22Rv1 (cell line): Measurements from ENCODE around the gene TXK.

Experiments used
- ZFX ChIP-seq: fragments of 450-650 bp; IDR thresholded peaks from 2 replicates; pipeline ENCODE4 v1.6.1; 2017; ENCODE audit warnings: antibody characterized with exemption, borderline replicate concordance
- TF ChIP-seq, protein P1 (sequence below): fragments of 450-650 bp; IDR thresholded peaks from 2 replicates; pipeline ENCODE4 v1.5.1; 2017; ENCODE audit warnings: mild to moderate bottlenecking

GRCh38 chr4:48147621-48148020, 13.6 kb upstream of the TXK start:
- TF ChIP-seq, protein P1, sequence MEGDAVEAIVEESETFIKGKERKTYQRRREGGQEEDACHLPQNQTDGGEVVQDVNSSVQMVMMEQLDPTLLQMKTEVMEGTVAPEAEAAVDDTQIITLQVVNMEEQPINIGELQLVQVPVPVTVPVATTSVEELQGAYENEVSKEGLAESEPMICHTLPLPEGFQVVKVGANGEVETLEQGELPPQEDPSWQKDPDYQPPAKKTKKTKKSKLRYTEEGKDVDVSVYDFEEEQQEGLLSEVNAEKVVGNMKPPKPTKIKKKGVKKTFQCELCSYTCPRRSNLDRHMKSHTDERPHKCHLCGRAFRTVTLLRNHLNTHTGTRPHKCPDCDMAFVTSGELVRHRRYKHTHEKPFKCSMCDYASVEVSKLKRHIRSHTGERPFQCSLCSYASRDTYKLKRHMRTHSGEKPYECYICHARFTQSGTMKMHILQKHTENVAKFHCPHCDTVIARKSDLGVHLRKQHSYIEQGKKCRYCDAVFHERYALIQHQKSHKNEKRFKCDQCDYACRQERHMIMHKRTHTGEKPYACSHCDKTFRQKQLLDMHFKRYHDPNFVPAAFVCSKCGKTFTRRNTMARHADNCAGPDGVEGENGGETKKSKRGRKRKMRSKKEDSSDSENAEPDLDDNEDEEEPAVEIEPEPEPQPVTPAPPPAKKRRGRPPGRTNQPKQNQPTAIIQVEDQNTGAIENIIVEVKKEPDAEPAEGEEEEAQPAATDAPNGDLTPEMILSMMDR, result no peak
- TF ChIP-seq ZFX, result no peak
